Endodermal cell (in vitro differentiated cells): ENCODE results near the gene DLG2. TPM values are rescaled to one million over a fixed set of nuclear protein-coding genes. Genes with fewer than 3 reads are reported as not detected.
A peak's percentile ranks its signal among the peaks of the same experiment; 100 is the strongest.

ENCODE experiments used
- DNase-seq: peaks from one replicate; pipeline ENCODE4 v3.0.0-alpha.2; 2017
- H3K27ac ChIP-seq: 2 replicates; pipeline ENCODE4 v1.5.1; 2013; ENCODE audit warnings: mild to moderate bottlenecking, low read depth, low read length, moderate library complexity
- H3K27me3 ChIP-seq: 2 replicates; pipeline ENCODE4 v1.6.1; 2013; ENCODE audit warnings: mild to moderate bottlenecking, low read length, moderate library complexity; ENCODE audit not compliant: insufficient read depth, control insufficient read depth, poor library complexity, severe bottlenecking
- H3K36me3 ChIP-seq: 2 replicates; pipeline ENCODE4 v1.7.0; 2013; ENCODE audit warnings: mild to moderate bottlenecking, low read length, moderate library complexity; ENCODE audit not compliant: control insufficient read depth, insufficient read depth
- H3K4me1 ChIP-seq: one replicate; pipeline ENCODE4 v1.7.0; 2013; ENCODE audit warnings: low read length; ENCODE audit not compliant: control insufficient read depth, insufficient read depth
- H3K4me3 ChIP-seq: 2 replicates; pipeline ENCODE4 v1.5.1; 2013; ENCODE audit warnings: mild to moderate bottlenecking, low read length, moderate library complexity
- H3K9ac ChIP-seq: 2 replicates; pipeline ENCODE4 v1.6.1; 2013; ENCODE audit warnings: mild to moderate bottlenecking, low read length, moderate library complexity; ENCODE audit not compliant: poor library complexity, severe bottlenecking; ENCODE audit errors: extremely low read depth
- H3K9me3 ChIP-seq: 2 replicates; pipeline ENCODE4 v1.6.1; 2013; ENCODE audit warnings: mild to moderate bottlenecking, low read length, moderate library complexity; ENCODE audit not compliant: control insufficient read depth
- H3K27ac Mint-ChIP-seq: 2 replicates; pipeline ENCODE4 v1.8.0; 2020; ENCODE audit warnings: mixed read lengths
- H3K27me3 Mint-ChIP-seq: 2 replicates; pipeline ENCODE4 v1.8.0; 2021; ENCODE audit warnings: mild to moderate bottlenecking, mixed read lengths; ENCODE audit not compliant: insufficient read depth
- H3K36me3 Mint-ChIP-seq: 2 replicates; pipeline ENCODE4 v1.8.0; 2020; ENCODE audit warnings: low read depth, mixed read lengths
- H3K4me1 Mint-ChIP-seq: 2 replicates; pipeline ENCODE4 v1.8.0; 2020; ENCODE audit warnings: mixed read lengths
- H3K4me3 Mint-ChIP-seq: 2 replicates; pipeline ENCODE4 v1.8.0; 2020; ENCODE audit warnings: mild to moderate bottlenecking, moderate library complexity, mixed read lengths
- H3K9me3 Mint-ChIP-seq: 2 replicates; pipeline ENCODE4 v1.8.0; 2020; ENCODE audit warnings: mild to moderate bottlenecking, mixed read lengths
- CTCF ChIP-seq: fragments of 200-600 bp; sonication (generic); conservative IDR thresholded peaks from 2 replicates; pipeline ENCODE4 v1.5.0; 2021; ENCODE audit warnings: antibody characterized with exemption, mild to moderate bottlenecking
- WGBS, 2 experiments: methylation state at CpG; one replicate each; pipeline versions ENCODE4 v1.1.5 to v1.1.7; 2013; ENCODE audit warnings: missing lambda C conversion rate in 2 of 2, mixed read lengths in 1 of 2; ENCODE audit not compliant: insufficient coverage in 1 of 2, insufficient read length in 1 of 2; 5-methylcytosine and 5-hydroxymethylcytosine counted together
- total RNA-seq, 2 donors: library from RNA; stranded (reverse); fragmentation: NEBNext Ultra II Directional in 1 of 2; extraction: Animal tissue kit (Norgen Biotek cat#: 25700) in 1 of 2; gene quantifications; 2 replicates in 1 of 2; 3 replicates in 1 of 2; pipeline ENCODE4 v1.2.1, GENCODE V29; 2021

DLG2 gene
- total RNA-seq, 2 donors from 2014 or later = 9.6 to 10.6 TPM

GRCh38 chr11:83831929-83832328 is 1795.2 kb downstream of the DLG2 start:
- Mint-ChIP-seq H3K36me3 (no peaks in the 10 kb centered on the region), H3K9me3 (no peaks in the 10 kb centered on the region), H3K4me1 (peaks cover 21% of the 10 kb centered on the region), H3K27ac (no peak overlapping the region), H3K4me3 (no peak overlapping the region), H3K27me3 (peaks cover 5% of the 10 kb centered on the region)
- H3K36me3 ChIP-seq = no peaks in the 10 kb centered on the region
- no peak for DNase-seq
- H3K4me1 ChIP-seq = no peaks in the 10 kb centered on the region
- no peak overlapping the region for H3K27ac ChIP-seq
- H3K27me3 ChIP-seq = peaks cover 24% of the 10 kb centered on the region
- H3K9ac ChIP-seq = no peak overlapping the region
- no peak overlapping the region for H3K4me3 ChIP-seq
- no peaks in the 10 kb centered on the region for H3K9me3 ChIP-seq
- TF ChIP-seq CTCF = no peak

- Histone ChIP-seq H3K27me3 (peaks cover 6% of the 10 kb centered on the region), H3K4me3 (no peak overlapping the region), H3K36me3 (no peaks in the 10 kb centered on the region), H3K27ac (no peak overlapping the region), H3K4me1 (no peaks in the 10 kb centered on the region), H3K9me3 (no peaks in the 10 kb centered on the region), H3K9ac (no peak overlapping the region)
- Mint-ChIP-seq H3K4me3 (no peak overlapping the region), H3K27me3 (peaks cover 3% of the 10 kb centered on the region), H3K9me3 (no peaks in the 10 kb centered on the region), H3K27ac (no peak overlapping the region), H3K36me3 (no peaks in the 10 kb centered on the region), H3K4me1 (no peaks in the 10 kb centered on the region)
- TF ChIP-seq CTCF = peak; percentile 79
- WGBS, 2 experiments = 74% methylated on average over 5 of the region's 5 CpGs; no CpG with 5 or more reads in 1 of the 2 experiments
- DNase-seq = no peak
These were observed 1799.1 kb downstream of the DLG2 start for GRCh38 chr11:83827940-83828554.

- Mint-ChIP-seq H3K4me1 (no peaks in the 10 kb centered on the region), H3K9me3 (no peaks in the 10 kb centered on the region), H3K4me3 (no peak overlapping the region), H3K36me3 (no peaks in the 10 kb centered on the region), H3K27me3 (peaks cover 3% of the 10 kb centered on the region), H3K27ac (no peak overlapping the region)
- no peak overlapping the region for H3K4me3 ChIP-seq
- peaks cover 6% of the 10 kb centered on the region for H3K27me3 ChIP-seq
- TF ChIP-seq CTCF = no peak
- H3K27ac ChIP-seq = no peak overlapping the region
- 0 to 56% methylated on average over 1 to 2 of the region's 3 CpGs for WGBS, 2 experiments
- H3K36me3 ChIP-seq = no peaks in the 10 kb centered on the region
- no peaks in the 10 kb centered on the region for H3K9me3 ChIP-seq
- DNase-seq = no peak
- H3K9ac ChIP-seq = no peak overlapping the region
- H3K4me1 ChIP-seq = no peaks in the 10 kb centered on the region
These were observed 1799.6 kb downstream of the DLG2 start for GRCh38 chr11:83827520-83827919.
